IMR-90 (cell line): ENCODE data around the gene TOMM40. TPM values are rescaled to one million over a fixed set of nuclear protein-coding genes. Genes with fewer than 3 reads are reported as not detected.

Source experiments
- ATAC-seq: fragments of 200-7000 bp; cut with Tn5 transposase; 2 replicates; pipeline ENCODE4 v1.9.1; 2020; ENCODE audit warnings: low read depth, mild to moderate bottlenecking, moderate library complexity
- BruUV-seq: library from RNA; stranded (reverse); fragments of 400-500 nt; replicated peaks from 2 replicates; lab custom pipeline; 2021; lab: Mats Ljungman, UMichigan
- CTCF ChIA-PET: fragments of 300-600 bp; formaldehyde crosslinking; extraction: SDS; loops from one replicate; lab custom pipeline; 2021; ENCODE audit warnings: antibody characterized with exemption; lab: Yijun Ruan, JAX
- POLR2A ChIA-PET: fragments of 300-600 bp; sonication (Branson Sonifier 250); formaldehyde crosslinking; loops from one replicate; lab custom pipeline; 2022; ENCODE audit warnings: antibody characterized with exemption; ENCODE audit not compliant: unreplicated experiment; lab: Charles Lee
- DNase-seq: peaks from one replicate; pipeline ENCODE4 v3.0.0; 2013
- H2AFZ ChIP-seq: replicated peaks from 2 replicates; pipeline ENCODE3; 2013; ENCODE audit warnings: low read length, mild to moderate bottlenecking; ENCODE audit not compliant: poor library complexity
- H2AK5ac ChIP-seq: 2 replicates; pipeline ENCODE4 v1.6.1; 2013; ENCODE audit warnings: low read depth, low read length, inconsistent platforms
- H2AK9ac ChIP-seq: replicated peaks from 2 replicates; pipeline ENCODE3; 2013; ENCODE audit warnings: mild to moderate bottlenecking, low read depth, low read length, moderate library complexity; ENCODE audit not compliant: poor library complexity
- H2BK120ac ChIP-seq: 2 replicates; pipeline ENCODE4 v1.6.1; 2013; ENCODE audit warnings: low read depth, low read length, inconsistent platforms
- H2BK15ac ChIP-seq: 3 replicates; pipeline ENCODE4 v1.6.1; 2013; ENCODE audit warnings: low read depth, low read length, inconsistent platforms
- H2BK20ac ChIP-seq: 2 replicates; pipeline ENCODE4 v1.6.1; 2013; ENCODE audit warnings: low read depth, mild to moderate bottlenecking, inconsistent platforms, low read length, moderate library complexity
- H2BK5ac ChIP-seq: 2 replicates; pipeline ENCODE4 v1.6.1; 2013; ENCODE audit warnings: mild to moderate bottlenecking, low read depth, low read length, inconsistent platforms; ENCODE audit not compliant: poor library complexity, severe bottlenecking
- H3K14ac ChIP-seq: replicated peaks from 2 replicates; pipeline ENCODE4 v1.6.1; 2013; ENCODE audit warnings: low read depth, low read length, inconsistent platforms
- H3K18ac ChIP-seq: 2 replicates; pipeline ENCODE4 v1.6.1; 2013; ENCODE audit warnings: low read depth, low read length, control low read depth
- H3K23ac ChIP-seq: 2 replicates; pipeline ENCODE4 v1.6.1; 2013; ENCODE audit warnings: low read depth, low read length, inconsistent platforms
- H3K27ac ChIP-seq: 2 replicates; pipeline ENCODE4 v1.5.1; 2013; ENCODE audit warnings: mild to moderate bottlenecking, control low read depth, low read length; ENCODE audit not compliant: insufficient read depth
- H3K27me3 ChIP-seq: 2 replicates; pipeline ENCODE4 v1.6.1; 2013; ENCODE audit warnings: low read length; ENCODE audit not compliant: control insufficient read depth, insufficient read depth
- H3K36me3 ChIP-seq: 2 replicates; pipeline ENCODE4 v1.6.1; 2013; ENCODE audit warnings: low read length, mixed read lengths; ENCODE audit not compliant: control insufficient read depth, insufficient read depth
- H3K4ac ChIP-seq: 2 replicates; pipeline ENCODE4 v1.6.1; 2013; ENCODE audit warnings: low read depth, low read length, inconsistent platforms
- H3K4me1 ChIP-seq: 2 replicates; pipeline ENCODE4 v1.6.1; 2013; ENCODE audit warnings: low read length, mixed read lengths; ENCODE audit not compliant: control insufficient read depth, insufficient read depth
- H3K4me2 ChIP-seq: 2 replicates; pipeline ENCODE4 v1.6.1; 2013; ENCODE audit warnings: low read depth, mild to moderate bottlenecking, control low read depth, low read length, moderate library complexity
- H3K4me3 ChIP-seq: 2 replicates; pipeline ENCODE4 v1.5.1; 2013; ENCODE audit warnings: low read depth, mild to moderate bottlenecking, control low read depth, low read length, moderate library complexity; ENCODE audit not compliant: insufficient read depth
- H3K56ac ChIP-seq: 2 replicates; pipeline ENCODE4 v1.6.1; 2013; ENCODE audit warnings: low read length, inconsistent platforms; ENCODE audit not compliant: insufficient read depth; ENCODE audit errors: extremely low read depth
- H3K79me1 ChIP-seq, 2 experiments: 2 replicates each; pipeline ENCODE4 v1.6.1; 2013; ENCODE audit warnings: low read length in 2 of 2, inconsistent platforms in 1 of 2, low read depth in 1 of 2
- H3K9ac ChIP-seq: 2 replicates; pipeline ENCODE4 v1.6.1; 2013; ENCODE audit warnings: low read depth, low read length, control low read depth
- H3K9me1 ChIP-seq: 2 replicates; pipeline ENCODE4 v1.6.1; 2013; ENCODE audit warnings: low read length, inconsistent platforms; ENCODE audit not compliant: insufficient read depth
- H3K9me3 ChIP-seq: 2 replicates; pipeline ENCODE4 v1.6.1; 2013; ENCODE audit warnings: low read length; ENCODE audit not compliant: control insufficient read depth, insufficient read depth
- H4K20me1 ChIP-seq: 2 replicates; pipeline ENCODE4 v1.6.1; 2013; ENCODE audit warnings: low read length, inconsistent platforms; ENCODE audit not compliant: insufficient read depth
- H4K5ac ChIP-seq: 2 replicates; pipeline ENCODE4 v1.6.1; 2013; ENCODE audit warnings: mild to moderate bottlenecking, low read depth, low read length, control low read depth
- H4K8ac ChIP-seq, 2 experiments: 2 replicates each; pipeline ENCODE4 v1.6.1; 2013; ENCODE audit warnings: low read depth in 2 of 2, low read length in 2 of 2, control low read depth in 1 of 2, inconsistent platforms in 1 of 2
- H4K91ac ChIP-seq: 2 replicates; pipeline ENCODE4 v1.6.1; 2013; ENCODE audit warnings: low read depth, low read length, inconsistent platforms; ENCODE audit not compliant: insufficient read depth
- BHLHE40 ChIP-seq: fragments of 150-350 bp; IDR thresholded peaks from 2 replicates; pipeline ENCODE4 v1.6.1; 2016; ENCODE audit warnings: mild to moderate bottlenecking, low read depth, low read length
- FOS ChIP-seq: fragments of 150-350 bp; IDR thresholded peaks from 2 replicates; pipeline ENCODE4 v1.6.1; 2016; ENCODE audit warnings: low read depth, low read length
- MAFK ChIP-seq: IDR thresholded peaks from 2 replicates; pipeline ENCODE4 v1.6.1; 2012; ENCODE audit warnings: low read depth, low read length, improper control_type of control experiment
- MAZ ChIP-seq: IDR thresholded peaks from 2 replicates; pipeline ENCODE4 v1.6.1; 2012; ENCODE audit warnings: low read depth, mild to moderate bottlenecking, low read length, improper control_type of control experiment, moderate library complexity, borderline replicate concordance
- MXI1 ChIP-seq: IDR thresholded peaks from 2 replicates; pipeline ENCODE4 v1.6.1; 2012; ENCODE audit warnings: low read depth, mild to moderate bottlenecking, low read length, moderate library complexity, borderline replicate concordance
- NFE2L2 ChIP-seq: fragments of 150-350 bp; IDR thresholded peaks from 2 replicates; pipeline ENCODE4 v1.6.1; 2016; ENCODE audit warnings: low read depth, mild to moderate bottlenecking, low read length
- RAD21 ChIP-seq: IDR thresholded peaks from 2 replicates; pipeline ENCODE4 v1.6.1; 2012; ENCODE audit warnings: low read length, improper control_type of control experiment
- RCOR1 ChIP-seq: IDR thresholded peaks from 2 replicates; pipeline ENCODE4 v1.6.1; 2012; ENCODE audit warnings: mild to moderate bottlenecking, low read length, improper control_type of control experiment; ENCODE audit not compliant: insufficient replicate concordance
- RFX5 ChIP-seq: IDR thresholded peaks from 2 replicates; pipeline ENCODE4 v1.8.0; 2012; ENCODE audit warnings: low read depth, mild to moderate bottlenecking, low read length, moderate library complexity
- WGBS, 2 experiments: methylation state at CpG; one replicate each; pipeline versions ENCODE4 v1.1.5 to v1.1.7; 2013; ENCODE audit warnings: missing lambda C conversion rate in 2 of 2; ENCODE audit not compliant: insufficient read length in 1 of 2; ENCODE audit errors: extremely low coverage in 2 of 2; 5-methylcytosine and 5-hydroxymethylcytosine counted together
- dilution Hi-C: fragments of 300-500 bp; cut with HindIII; formaldehyde crosslinking; loops from one replicate; pipeline ENCODE4 v1.14.3; 2018; ENCODE audit warnings: low sequenced_read_pairs; ENCODE audit not compliant: unreplicated experiment
- in situ Hi-C: fragments of 300-500 bp; cut with MboI; formaldehyde crosslinking; loops from 3 replicates; pipeline ENCODE4 v1.14.3; 2019; ENCODE audit warnings: low sequenced_read_pairs, inconsistent platforms, mixed read lengths
- intact Hi-C: fragments of 100-400 bp; cut with micrococcal nuclease; formaldehyde crosslinking; loops from 2 replicates; pipeline ENCODE4 v1.10.0; 2022
- polyA plus RNA-seq, 3 experiments: library from polyadenylated mRNA; depleted of rRNA; stranded (reverse); fragments of >200 nt; gene quantifications; 2 replicates each; pipeline ENCODE4 v1.2.3, GENCODE V29; 2012; ENCODE audit warnings: low replicate concordance in 1 of 3
- total RNA-seq: library from RNA; depleted of rRNA; stranded (reverse); fragments of >200 nt; gene quantifications from 2 replicates; pipeline ENCODE4 v1.2.3, GENCODE V29; 2012
- TF ChIP-seq, protein P1 (sequence below): fragments of 150-350 bp; IDR thresholded peaks from 2 replicates; pipeline ENCODE4 v1.6.1; 2016; ENCODE audit warnings: low read depth, mild to moderate bottlenecking, low read length, moderate library complexity, borderline replicate concordance
- TF ChIP-seq, protein P2 (sequence below): conservative IDR thresholded peaks from 2 replicates; pipeline ENCODE4 v1.5.1; 2012; ENCODE audit warnings: mild to moderate bottlenecking, low read depth, low read length, improper control_type of control experiment

Gene TOMM40
- total and polyA plus RNA-seq, 2 of the 4 experiments (the other 2 are of a cell fraction): 54.8 to 62.6 TPM

DNA sequence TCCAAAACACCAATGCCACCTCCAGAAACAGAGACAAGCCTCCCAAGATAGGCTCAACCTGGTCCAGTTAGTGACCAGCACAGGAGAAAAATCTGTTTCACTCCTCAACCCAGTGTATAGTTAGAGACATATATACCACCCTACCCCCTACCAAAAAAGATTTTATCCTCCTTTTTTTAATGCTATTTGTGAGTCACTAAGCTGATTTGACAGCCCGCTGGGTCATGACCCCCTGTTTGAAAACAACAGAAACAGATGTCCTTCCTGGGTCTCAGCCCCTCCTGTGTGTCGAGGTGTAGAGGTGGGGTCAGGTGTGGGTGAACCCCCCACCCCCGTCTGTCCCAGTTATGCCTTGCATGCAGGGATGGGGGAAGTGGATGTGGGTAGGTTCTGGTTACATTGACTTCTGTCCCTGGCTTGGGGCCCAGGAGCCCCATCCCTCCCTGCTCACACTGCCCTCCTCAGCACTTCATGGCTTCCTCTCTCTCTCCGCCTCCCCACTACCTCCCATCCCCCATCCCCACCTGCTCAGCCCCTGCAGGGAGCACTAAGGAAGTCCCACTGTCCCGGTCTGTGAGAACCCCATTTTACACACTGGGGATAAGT lies 14.0 kb upstream of the TOMM40 start:
- Histone ChIP-seq H3K18ac (no peak overlapping the region), H4K91ac (no peak overlapping the region), H3K9ac (no peak overlapping the region), H3K79me1 (peaks cover 22 to 69% of the 10 kb centered on the region in 2 experiments), H2BK20ac (peak overlapping the region; percentile 39; the same call in 1 of the 2 replicates), H2BK15ac (no peak overlapping the region), H4K5ac (no peak overlapping the region), H2AFZ (no peak overlapping the region), H2BK5ac (no peak overlapping the region), H4K8ac (no peak overlapping the region), H3K9me3 (no peaks in the 10 kb centered on the region), H3K4me2 (no peak overlapping the region), H2AK9ac (no peak overlapping the region), H3K27me3 (no peaks in the 10 kb centered on the region), H2BK120ac (no peak overlapping the region), H3K4me3 (no peak overlapping the region), H3K4ac (no peak overlapping the region), H3K27ac (no peak overlapping the region), H3K23ac (no peak overlapping the region; the same call in 1 of the 2 replicates), H3K56ac (no peak overlapping the region), H3K14ac (no peak overlapping the region), H3K9me1 (peaks cover 11% of the 10 kb centered on the region; the same call in 1 of the 2 replicates), H3K36me3 (peaks cover 78% of the 10 kb centered on the region), H4K20me1 (peaks cover 20% of the 10 kb centered on the region), H3K4me1 (no peaks in the 10 kb centered on the region), H2AK5ac (no peak overlapping the region)
- POLR2A ChIA-PET: no interaction called here
- no peak for ATAC-seq
- TF ChIP-seq MAFK (no peak), FOS (no peak), RFX5 (no peak), MXI1 (no peak), RCOR1 (no peak), MAZ (no peak), BHLHE40 (no peak), RAD21 (no peak), NFE2L2 (no peak)
- TF ChIP-seq, protein P1, sequence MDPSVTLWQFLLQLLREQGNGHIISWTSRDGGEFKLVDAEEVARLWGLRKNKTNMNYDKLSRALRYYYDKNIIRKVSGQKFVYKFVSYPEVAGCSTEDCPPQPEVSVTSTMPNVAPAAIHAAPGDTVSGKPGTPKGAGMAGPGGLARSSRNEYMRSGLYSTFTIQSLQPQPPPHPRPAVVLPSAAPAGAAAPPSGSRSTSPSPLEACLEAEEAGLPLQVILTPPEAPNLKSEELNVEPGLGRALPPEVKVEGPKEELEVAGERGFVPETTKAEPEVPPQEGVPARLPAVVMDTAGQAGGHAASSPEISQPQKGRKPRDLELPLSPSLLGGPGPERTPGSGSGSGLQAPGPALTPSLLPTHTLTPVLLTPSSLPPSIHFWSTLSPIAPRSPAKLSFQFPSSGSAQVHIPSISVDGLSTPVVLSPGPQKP: no peak
- TF ChIP-seq, protein P2, sequence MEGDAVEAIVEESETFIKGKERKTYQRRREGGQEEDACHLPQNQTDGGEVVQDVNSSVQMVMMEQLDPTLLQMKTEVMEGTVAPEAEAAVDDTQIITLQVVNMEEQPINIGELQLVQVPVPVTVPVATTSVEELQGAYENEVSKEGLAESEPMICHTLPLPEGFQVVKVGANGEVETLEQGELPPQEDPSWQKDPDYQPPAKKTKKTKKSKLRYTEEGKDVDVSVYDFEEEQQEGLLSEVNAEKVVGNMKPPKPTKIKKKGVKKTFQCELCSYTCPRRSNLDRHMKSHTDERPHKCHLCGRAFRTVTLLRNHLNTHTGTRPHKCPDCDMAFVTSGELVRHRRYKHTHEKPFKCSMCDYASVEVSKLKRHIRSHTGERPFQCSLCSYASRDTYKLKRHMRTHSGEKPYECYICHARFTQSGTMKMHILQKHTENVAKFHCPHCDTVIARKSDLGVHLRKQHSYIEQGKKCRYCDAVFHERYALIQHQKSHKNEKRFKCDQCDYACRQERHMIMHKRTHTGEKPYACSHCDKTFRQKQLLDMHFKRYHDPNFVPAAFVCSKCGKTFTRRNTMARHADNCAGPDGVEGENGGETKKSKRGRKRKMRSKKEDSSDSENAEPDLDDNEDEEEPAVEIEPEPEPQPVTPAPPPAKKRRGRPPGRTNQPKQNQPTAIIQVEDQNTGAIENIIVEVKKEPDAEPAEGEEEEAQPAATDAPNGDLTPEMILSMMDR: no peak
- intact Hi-C loops: no loop called here
- CTCF ChIA-PET: no interaction called here
- no CpG with 5 or more reads among the region's 5 CpGs for WGBS, 2 experiments
- no peak for DNase-seq
- in situ Hi-C loops: no loop called here
- no TSS peak for BruUV-seq
- dilution Hi-C loops: no loop called here
